ENCODE data around the gene STX4. TPM values are rescaled to one million over a fixed set of nuclear protein-coding genes. Genes with fewer than 3 reads are reported as not detected.
A peak's percentile ranks its signal among the peaks of the same experiment; 100 is the strongest.

The STX4 gene
- 84.0 TPM for total RNA-seq

- DNase-seq (ENCODE audit: low spot score), result peak; percentile 98
Observed at GRCh38 chr16:31032736-31033708, at the start of gene STX4. Gene STX4, plus strand, starts transcription at chr16:31033558. Its CDS starts 248 bp downstream, at chr16:31033806.

- no peak for DNase-seq (ENCODE audit: low spot score)
Observed at GRCh38 chr16:30983898-30984610, 49.3 kb upstream of the STX4 start.

- peak; percentile 88 for DNase-seq (ENCODE audit: low spot score)
Observed at GRCh38 chr16:30984669-30985400, 48.5 kb upstream of the STX4 start, which contains the start of gene HSD3B7. Gene HSD3B7, plus strand, starts transcription at chr16:30985207. Its CDS starts 452 bp downstream, at chr16:30985659.

GRCh38 chr16:30985401-30986128 lies 47.8 kb upstream of the STX4 start:
- peak; percentile 66 for DNase-seq (ENCODE audit: low spot score)

- DNase-seq (ENCODE audit: low spot score), result no peak
Observed at GRCh38 chr16:30986129-30986991, 47.0 kb upstream of the STX4 start.

- no peak for DNase-seq (ENCODE audit: low spot score)
Observed at GRCh38 chr16:30987581-30988190, 45.7 kb upstream of the STX4 start.

- DNase-seq (ENCODE audit: low spot score), result no peak
Observed at GRCh38 chr16:30989469-30990047, 43.8 kb upstream of the STX4 start.

GRCh38 chr16:30990105-30990504 lies 43.3 kb upstream of the STX4 start:
- no peak for DNase-seq (ENCODE audit: low spot score)

- no peak for DNase-seq (ENCODE audit: low spot score)
Observed at GRCh38 chr16:30991052-30991451, 42.3 kb upstream of the STX4 start.

GRCh38 chr16:30992276-30992780 lies 41.0 kb upstream of the STX4 start:
- no peak for DNase-seq (ENCODE audit: low spot score)

GRCh38 chr16:30992931-30993816 lies 40.2 kb upstream of the STX4 start:
- DNase-seq (ENCODE audit: low spot score), result no peak

GRCh38 chr16:30995927-30996323 lies 37.4 kb upstream of the STX4 start:
- no peak for DNase-seq (ENCODE audit: low spot score)

GRCh38 chr16:30996324-30996984 lies 36.9 kb upstream of the STX4 start:
- DNase-seq (ENCODE audit: low spot score), result no peak

GRCh38 chr16:30996985-30997724 lies 36.2 kb upstream of the STX4 start:
- DNase-seq (ENCODE audit: low spot score), result peak; percentile 80

GRCh38 chr16:30997725-30998711 lies 35.3 kb upstream of the STX4 start:
- no peak for DNase-seq (ENCODE audit: low spot score)
